HG03457 (cell line): ENCODE data around the gene CDC34.

Experiments used
- ATAC-seq: cut with Tn5 transposase; IDR thresholded peaks from one replicate; pipeline ENCODE4 v1.9.1; 2021; ENCODE audit warnings: moderate number of reproducible peaks; ENCODE audit not compliant: unreplicated experiment

CDC34 gene

GRCh38 chr19:531753-532560 lies at the start of gene CDC34:
Gene CDC34 (plus strand): TSS chr19:531760. CDS start chr19:531932, 172 bp downstream.
- ATAC-seq = no peak

DNA sequence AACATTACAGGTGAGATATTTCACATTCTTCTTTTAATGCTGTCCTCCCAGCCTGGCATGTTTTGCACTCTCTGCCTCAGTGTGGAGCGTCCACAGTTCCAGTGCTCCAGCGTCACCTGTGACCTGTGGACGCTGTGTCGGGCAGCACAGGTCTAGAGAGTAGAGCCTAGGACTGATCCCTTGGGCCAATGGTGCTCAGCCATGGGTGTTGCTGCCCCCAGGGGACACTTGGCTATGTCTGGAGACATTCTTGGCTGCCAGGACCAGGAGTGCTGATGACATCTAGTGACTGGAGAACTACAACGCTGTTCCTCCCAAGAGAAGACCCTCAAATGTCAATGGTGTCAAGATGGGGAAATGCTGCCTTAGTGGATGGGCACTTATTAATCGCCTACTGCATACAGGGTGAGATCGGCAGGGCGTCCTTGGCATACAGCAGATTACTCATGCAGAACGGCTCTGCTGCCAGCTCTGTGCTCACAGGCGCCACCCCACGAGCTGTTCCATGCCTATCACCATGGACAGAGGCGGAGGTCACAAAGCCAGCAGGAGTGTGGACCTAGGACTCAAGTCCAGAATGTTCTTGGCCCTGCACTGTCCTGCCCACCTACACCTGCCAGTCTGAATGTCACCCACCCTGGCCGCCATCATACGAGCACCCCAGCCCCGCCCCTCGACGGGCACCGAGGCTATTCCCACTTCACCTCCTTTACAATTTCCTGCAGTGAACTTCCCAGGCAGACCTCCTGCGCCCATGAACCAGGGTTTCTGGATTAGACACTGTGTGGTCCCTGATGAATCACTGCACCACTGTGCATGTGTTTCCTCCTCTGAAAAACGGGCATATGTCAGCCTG lies 49.1 kb upstream of the CDC34 start:
- no peak for ATAC-seq

- ATAC-seq = no peak
Observed at GRCh38 chr19:483332-484072, 48.1 kb upstream of the CDC34 start.

GRCh38 chr19:484494-484893 lies 47.1 kb upstream of the CDC34 start:
- no peak for ATAC-seq

DNA sequence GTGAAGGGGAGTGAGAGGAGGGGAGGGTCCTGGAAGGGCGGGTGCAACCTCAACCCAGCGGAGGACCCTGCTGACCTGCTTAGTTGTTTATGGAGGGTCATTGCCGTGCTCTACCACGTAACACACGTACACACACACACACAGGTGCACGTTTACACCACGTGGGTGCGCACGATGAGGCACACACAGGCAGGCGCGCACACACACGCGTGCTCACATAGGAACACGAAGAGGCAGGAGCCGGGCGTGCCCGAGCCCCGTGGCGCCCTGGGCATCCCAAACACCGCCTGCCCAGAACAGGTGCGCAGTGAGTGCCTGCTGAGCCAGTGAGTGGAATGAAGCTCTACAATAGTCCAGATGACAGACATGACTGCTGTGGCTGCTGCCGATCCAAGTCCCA lies 46.5 kb upstream of the CDC34 start:
- ATAC-seq = no peak

DNA sequence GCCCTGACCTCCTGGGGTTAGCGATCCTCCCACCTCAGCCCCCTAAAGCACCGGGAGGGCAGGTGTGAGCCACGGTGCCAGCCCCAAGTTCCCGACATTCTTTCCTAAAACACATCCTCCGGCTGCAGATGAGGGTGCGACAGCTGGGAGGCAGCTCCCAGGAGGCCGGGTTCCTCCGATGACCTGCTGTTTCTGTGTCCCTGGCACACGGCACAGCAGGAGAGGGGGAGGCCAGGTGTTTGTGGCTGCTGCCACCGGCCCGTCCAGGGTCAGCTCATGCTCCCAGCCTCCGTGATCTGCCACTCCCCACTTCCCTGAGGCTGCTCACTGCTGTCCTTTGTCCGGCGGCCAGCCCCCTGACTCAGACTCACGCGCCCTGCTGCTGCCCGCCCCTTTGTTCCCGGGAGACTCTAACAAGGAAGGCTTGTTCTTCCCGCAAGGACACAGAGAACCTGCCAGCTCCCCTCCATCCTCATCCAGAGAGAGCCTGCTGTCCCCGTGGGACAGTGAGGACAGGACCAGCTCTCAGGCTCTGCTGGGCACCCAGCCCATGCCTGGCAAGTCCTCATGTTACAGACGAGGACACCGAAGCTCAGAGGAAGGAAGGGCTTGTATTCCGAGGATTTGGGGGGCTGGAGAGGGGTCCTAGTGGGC lies 45.9 kb upstream of the CDC34 start:
- ATAC-seq = no peak

DNA sequence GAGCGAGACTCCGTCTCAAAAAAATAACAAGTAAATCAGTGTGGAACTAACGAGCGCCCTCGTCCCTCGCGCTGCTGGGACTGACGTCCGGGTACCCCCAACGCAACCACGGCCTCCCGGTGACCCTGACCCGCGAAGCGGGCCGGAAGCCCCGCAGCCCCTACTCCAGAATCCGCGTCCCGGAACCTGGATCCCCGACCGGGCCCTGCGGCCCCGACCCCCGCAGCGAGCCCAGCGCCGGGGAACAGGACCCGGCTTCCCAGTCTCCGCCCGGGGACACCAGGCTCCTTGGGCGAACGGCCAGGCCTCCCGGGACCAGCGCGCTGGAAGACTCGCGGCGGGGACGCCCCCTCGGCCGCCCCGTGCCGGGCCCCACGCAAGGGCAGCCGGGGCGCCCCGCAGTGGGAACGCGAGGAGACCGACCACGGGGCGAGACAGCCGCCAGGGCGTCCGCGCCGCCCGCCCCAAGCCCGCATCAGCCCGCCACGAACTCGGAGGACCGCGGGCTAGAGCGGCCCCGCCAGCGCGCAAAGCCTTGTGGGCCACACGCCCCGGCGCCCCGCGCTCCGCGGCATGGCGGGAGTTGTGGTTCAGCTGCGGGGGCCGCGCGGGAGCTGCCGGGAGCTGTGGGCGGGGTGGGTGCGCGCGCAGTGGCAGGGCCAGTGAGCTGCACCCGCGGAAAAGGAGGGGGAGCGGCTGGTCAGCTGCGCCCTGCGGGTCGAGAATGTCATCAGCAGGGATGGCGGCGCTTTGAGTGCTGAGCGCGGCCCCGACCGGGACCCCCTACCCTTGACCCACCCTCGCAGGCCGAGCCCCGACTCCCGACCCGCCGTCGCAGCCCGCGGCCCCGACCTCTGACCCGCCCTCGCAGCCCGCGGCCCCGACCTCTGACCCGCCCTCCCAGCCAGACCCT lies 42.8 kb upstream of the CDC34 start:
- ATAC-seq = peak; percentile 49

DNA sequence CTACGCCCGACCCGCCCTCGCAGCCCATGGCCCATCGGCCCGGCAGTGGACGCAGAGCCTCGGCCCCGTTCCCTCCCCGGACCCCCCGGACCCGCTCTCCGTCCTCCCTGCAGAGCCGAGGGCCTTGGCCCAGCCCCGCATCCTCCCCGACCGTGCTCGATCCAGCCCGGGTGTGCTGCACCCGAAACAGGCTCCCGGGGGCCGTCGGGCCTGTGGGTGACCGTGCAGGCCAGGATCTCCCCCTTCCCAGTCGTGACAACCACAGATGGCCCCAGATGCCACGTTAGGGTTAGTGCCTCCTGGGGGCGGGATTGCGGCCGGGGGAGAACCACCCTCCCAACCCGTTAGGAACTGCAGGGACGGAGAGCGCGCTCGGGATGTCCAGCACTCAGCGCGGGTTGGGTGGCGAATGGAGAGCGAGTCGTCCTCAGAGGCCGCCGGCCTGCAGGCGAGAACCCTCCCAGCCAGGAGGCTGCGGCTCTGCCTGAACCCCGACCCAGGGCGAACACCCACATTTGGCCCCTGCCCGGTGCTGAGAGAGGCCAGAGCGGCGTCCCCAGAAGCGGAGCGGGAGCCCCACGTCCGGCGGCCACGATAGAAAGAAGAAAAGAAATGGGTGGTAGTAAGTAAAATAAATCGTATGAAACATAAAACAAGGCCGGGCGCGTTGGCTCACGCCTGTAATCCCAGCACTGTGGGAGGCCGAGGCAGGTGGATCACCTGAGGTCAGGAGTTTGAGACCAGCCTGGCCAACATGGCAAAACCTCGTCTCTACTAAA lies 42.0 kb upstream of the CDC34 start:
- ATAC-seq = no peak

DNA sequence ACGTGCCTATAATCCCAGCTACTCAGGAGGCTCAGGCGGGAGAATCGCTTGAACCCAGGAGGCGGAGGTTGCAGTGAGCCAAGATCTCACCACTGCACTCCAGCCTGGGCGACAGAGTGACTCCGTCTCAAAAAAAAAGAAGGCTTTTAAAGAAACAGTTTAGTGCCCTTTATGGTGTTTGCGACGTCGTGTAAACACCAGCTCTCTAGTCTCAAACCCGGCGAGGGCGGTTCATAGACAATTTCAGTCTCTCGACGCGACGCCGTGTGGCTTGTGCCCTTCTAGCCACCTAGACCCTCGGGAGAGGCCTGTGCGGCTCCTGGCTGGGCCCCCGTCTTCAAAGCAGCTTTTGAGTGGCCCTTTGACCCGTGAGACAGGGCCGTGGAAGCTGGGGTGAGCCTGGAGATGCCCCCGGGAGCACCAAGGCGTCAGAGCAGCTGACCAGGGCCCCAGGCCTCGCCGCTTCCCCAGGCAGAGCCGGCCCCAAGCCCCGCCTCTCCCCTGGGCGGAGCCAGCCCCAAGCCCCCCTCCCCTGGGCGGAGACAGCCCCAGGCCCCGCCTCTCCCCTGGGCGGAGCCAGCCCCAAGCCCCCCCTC lies 40.3 kb upstream of the CDC34 start:
- ATAC-seq = no peak

GRCh38 chr19:492091-492531 lies 39.4 kb upstream of the CDC34 start:
- no peak for ATAC-seq

DNA sequence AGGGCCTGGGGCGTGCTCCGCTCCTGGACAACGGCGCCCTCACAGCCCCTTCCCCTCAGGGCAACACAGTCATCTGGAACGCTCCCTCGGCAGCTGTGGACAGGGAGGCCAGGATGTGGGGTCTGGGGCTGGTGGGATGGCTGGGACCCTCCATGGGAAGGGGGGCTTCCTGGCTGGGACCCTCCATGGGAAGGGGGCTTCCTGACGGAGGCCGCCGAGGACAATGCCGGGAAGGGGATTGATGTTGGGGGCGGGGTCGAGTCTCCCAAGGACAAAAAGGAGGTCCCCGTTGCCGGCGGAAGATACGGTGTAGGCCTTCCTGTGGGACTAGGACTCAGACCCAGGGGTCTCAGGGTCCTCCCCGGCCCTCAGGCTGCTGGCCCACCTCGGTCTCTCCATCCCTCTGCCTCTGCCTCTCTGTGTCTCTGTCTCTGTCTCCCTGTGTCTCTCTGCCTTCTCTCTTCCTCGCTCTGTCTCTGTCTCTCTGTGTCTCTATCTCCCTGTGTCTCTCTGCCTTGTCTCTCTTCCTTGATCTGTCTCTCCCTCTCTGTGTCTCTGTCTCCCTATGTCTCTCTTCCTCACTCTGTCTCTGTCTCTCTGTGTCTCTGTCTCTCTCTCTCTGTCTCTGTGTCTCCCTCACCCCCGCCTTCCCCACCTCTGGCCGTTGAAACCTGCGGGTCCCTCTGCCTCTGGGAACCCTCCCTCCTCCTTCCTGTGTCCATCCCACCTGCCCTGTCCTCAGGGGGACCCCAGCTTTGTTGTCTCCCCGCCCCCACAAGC lies 38.0 kb upstream of the CDC34 start:
- ATAC-seq = no peak

DNA sequence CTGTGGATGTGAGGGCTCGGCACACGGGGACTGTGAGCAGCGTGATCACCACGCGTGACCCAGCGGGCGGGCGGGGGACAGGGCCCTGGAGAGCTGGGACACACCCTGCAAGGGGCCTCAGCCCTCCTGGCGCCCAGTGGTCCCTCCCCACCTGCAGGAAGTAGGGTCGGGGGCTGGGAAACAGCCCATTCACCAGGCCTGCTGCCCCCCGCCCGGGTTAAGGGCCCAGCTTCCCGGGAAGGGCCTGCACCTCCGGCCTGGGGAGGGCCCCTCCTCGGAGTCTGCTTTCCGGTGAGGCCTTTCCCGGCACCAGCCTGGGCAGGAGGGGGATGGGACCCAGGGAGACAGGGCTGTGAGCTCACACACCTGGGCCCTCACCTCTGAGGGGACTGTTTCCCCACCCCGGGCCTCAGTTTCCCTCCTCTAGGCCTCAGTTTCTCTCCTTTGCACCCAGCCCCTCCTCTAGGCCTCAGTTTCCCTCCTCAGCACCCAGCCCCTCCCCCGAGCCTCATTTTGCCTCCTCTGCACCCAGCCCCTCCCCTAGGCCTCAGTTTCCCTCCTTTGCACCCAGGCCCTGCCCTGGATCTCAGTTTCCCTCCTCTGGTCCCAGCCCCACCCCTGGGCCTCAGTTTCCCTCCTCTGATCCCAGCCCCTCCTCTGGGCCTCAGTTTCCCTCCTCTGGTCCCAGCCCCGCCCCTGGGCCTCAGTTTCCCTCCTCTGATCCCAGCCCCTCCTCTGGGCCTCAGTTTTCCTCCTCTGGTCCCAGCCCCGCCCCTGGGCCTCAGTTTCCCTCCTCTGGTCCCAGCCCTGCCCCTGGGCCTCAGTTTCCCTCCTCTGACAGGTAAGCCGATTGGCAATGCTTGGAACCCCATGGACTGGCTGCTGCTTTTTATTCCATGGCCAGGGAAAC lies 37.1 kb upstream of the CDC34 start:
- no peak for ATAC-seq

DNA sequence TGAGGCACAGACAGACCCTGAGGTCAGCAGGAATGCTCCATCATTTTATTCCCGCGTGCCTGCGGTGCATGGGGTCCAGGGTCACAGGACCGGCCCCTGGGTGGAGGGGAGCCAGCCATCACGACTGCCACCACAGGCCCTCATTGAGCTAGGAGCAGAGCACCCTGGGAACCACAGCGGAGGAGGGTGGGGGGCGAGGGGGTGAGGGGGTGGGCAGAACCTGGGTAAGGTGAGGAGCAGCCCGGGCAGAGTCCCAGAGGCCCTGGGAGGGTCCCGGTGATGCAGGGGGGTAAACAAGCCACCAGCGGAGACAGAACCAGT lies 36.5 kb upstream of the CDC34 start:
- ATAC-seq = no peak

GRCh38 chr19:495402-496111 lies 36.0 kb upstream of the CDC34 start:
- ATAC-seq = no peak

- ATAC-seq = no peak
Observed at GRCh38 chr19:496112-496665, 35.4 kb upstream of the CDC34 start, which contains the start of gene MADCAM1. Gene MADCAM1 (plus strand): TSS chr19:496486. CDS start chr19:496500, 14 bp downstream.

DNA sequence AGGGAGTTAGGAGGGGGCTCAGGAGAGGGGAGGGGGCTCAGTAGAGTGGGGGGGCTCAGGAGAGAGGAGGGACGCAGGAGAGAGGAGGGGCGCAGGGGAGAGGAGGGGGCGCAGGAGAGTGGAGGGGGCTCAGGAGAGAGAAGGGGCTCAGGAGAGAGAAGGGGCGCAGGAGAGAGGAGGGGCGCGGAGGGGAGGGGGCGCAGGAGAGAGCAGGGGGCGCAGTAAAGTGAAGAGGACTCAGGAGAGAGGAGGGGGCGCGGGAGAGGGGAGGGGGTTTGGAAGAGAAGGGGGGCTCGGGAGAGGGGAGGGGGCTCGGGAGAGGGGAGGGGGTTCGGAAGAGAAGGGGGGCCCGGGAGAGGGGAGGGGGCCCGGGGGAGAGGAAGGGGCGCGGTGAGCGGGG lies 34.6 kb upstream of the CDC34 start:
- ATAC-seq = no peak
